ENCODE results near the gene NLGN3. TPM values are rescaled to one million over a fixed set of nuclear protein-coding genes. Genes with fewer than 3 reads are reported as not detected.

The NLGN3 gene
- polyA plus RNA-seq, 3 donors: 0.05 to 0.80 TPM; not detected in 1

DNA sequence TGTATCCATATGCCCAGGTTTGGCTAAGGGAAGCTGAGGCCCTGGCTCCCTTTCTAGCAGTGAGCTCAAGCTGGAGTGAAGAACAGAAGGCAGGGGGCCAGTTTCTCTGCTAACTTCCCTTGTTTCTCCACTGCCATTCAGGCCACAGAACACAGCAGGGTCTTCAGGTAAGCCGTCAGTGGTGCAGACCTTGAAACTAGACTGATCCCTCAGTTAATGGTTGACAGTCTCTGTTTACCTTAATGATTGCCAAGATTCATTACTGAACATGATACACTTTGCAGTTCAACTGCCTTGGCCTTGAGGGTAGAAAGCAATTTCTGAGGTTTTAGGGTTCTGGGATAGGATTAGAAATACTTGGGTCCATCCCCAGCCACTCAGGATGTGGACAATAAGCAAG is 69.5 kb downstream of the NLGN3 start:
- no peak overlapping the region for H3K9ac ChIP-seq (ENCODE audit: insufficient read depth, low read length, poor library complexity, severe bottlenecking)
- no peaks in the 10 kb centered on the region for H3K4me1 ChIP-seq (ENCODE audit: control insufficient read depth in 1 of 2, insufficient read depth in 2 of 2, low read length in 2 of 2)
- no peaks in the 10 kb centered on the region for H3K36me3 ChIP-seq (replicated peaks in 1 of 2; ENCODE audit: control insufficient read depth in 1 of 2, insufficient read depth in 2 of 2, low read length in 2 of 2)
- no peak overlapping the region for H2AFZ ChIP-seq (ENCODE audit: insufficient read depth, low read depth, low read length, poor library complexity, severe bottlenecking)
- no peaks in the 10 kb centered on the region for H3K27me3 ChIP-seq (ENCODE audit: control insufficient read depth in 2 of 2, insufficient read depth in 2 of 2, low read length in 2 of 2)
- peaks cover 2 to 11% (median 9%) of the 10 kb centered on the region in 3 donors for H3K27me3 Mint-ChIP-seq (ENCODE audit: low read depth in 3 of 3)
- H3K4me2 ChIP-seq (replicated peaks; ENCODE audit: extremely low read depth, low read length, poor library complexity, severe bottlenecking): no peak overlapping the region
- H3K9me3 ChIP-seq (replicated peaks in 1 of 2; ENCODE audit: control insufficient read depth in 1 of 2, insufficient read depth in 1 of 2, low read length in 2 of 2): no peaks in the 10 kb centered on the region
- DNase-seq: no peak
- no peak overlapping the region for H3K4me3 ChIP-seq (replicated peaks in 1 of 3; ENCODE audit: low read depth in 2 of 3, low read length in 3 of 3)
- no peaks in the 10 kb centered on the region for H4K20me1 ChIP-seq (ENCODE audit: insufficient read depth, low read length)
- no peaks in the 10 kb centered on the region for H3K36me3 Mint-ChIP-seq
- intact Hi-C loops (cut with micrococcal nuclease): no loop called here
- no peaks in the 10 kb centered on the region for H3K79me2 ChIP-seq (ENCODE audit: insufficient read depth, low read length)
- no peak overlapping the region for H3K27ac Mint-ChIP-seq
- H3K4me1 Mint-ChIP-seq: no peaks in the 10 kb centered on the region
- WGBS (ENCODE audit: insufficient coverage): no CpG with 5 or more reads among the region's 1 CpG
- TF ChIP-seq, protein P1, sequence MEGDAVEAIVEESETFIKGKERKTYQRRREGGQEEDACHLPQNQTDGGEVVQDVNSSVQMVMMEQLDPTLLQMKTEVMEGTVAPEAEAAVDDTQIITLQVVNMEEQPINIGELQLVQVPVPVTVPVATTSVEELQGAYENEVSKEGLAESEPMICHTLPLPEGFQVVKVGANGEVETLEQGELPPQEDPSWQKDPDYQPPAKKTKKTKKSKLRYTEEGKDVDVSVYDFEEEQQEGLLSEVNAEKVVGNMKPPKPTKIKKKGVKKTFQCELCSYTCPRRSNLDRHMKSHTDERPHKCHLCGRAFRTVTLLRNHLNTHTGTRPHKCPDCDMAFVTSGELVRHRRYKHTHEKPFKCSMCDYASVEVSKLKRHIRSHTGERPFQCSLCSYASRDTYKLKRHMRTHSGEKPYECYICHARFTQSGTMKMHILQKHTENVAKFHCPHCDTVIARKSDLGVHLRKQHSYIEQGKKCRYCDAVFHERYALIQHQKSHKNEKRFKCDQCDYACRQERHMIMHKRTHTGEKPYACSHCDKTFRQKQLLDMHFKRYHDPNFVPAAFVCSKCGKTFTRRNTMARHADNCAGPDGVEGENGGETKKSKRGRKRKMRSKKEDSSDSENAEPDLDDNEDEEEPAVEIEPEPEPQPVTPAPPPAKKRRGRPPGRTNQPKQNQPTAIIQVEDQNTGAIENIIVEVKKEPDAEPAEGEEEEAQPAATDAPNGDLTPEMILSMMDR (IDR thresholded peaks at IDR 0.05): no peak
- H3K27ac ChIP-seq (ENCODE audit: low read depth in 1 of 2, low read length in 2 of 2): no peak overlapping the region
- H3K4me3 Mint-ChIP-seq: no peak overlapping the region
- H3K9me3 Mint-ChIP-seq: peaks cover 0 to 8% (median 0%) of the 10 kb centered on the region in 7 donors

DNA sequence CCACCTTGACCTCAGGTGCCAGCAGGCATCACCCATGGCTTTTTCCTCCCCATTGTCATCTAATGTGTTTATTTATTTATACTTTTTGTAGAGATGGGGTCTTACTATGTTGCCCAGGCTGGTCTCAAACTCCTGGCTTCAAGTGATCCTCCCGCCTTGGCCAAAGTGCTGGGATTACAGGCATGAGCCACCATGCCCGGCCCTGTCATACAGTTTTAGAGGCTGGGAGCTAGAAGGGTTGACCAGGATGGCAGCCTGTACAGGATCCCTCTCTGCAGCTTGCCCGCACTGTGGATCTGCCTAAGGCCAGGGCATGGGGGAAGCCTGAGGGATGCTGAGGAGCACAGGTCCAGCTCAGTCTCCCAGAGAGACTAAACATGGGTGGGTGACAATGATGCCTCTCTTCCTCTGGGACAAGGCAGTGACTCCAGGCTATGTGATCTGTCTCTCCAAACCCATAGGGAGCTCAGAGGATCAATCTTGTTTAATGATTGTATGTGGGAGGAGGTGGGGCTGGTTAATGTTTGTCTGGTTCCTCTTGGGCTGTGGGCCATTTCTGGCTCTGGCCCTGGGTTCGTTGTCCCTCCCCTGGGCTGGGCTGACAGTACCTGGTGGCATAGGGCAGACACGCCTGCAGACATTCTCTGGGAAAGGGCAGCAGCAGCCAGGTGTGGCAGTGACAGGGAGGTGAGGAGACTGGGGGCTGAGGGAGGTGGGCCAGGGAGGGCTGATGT is 70.1 kb downstream of the NLGN3 start:
- WGBS (ENCODE audit: insufficient coverage): 100% methylated on average over 2 of the region's 5 CpGs
- H3K4me1 Mint-ChIP-seq: no peaks in the 10 kb centered on the region
- no peaks in the 10 kb centered on the region for H4K20me1 ChIP-seq (ENCODE audit: insufficient read depth, low read length)
- intact Hi-C loops (cut with micrococcal nuclease): no loop called here
- H3K9me3 ChIP-seq (replicated peaks in 1 of 2; ENCODE audit: control insufficient read depth in 1 of 2, insufficient read depth in 1 of 2, low read length in 2 of 2): no peaks in the 10 kb centered on the region
- no peaks in the 10 kb centered on the region for H3K4me1 ChIP-seq (ENCODE audit: control insufficient read depth in 1 of 2, insufficient read depth in 2 of 2, low read length in 2 of 2)
- H3K27ac ChIP-seq (ENCODE audit: low read depth in 1 of 2, low read length in 2 of 2): no peak overlapping the region
- H2AFZ ChIP-seq (ENCODE audit: insufficient read depth, low read depth, low read length, poor library complexity, severe bottlenecking): no peak overlapping the region
- TF ChIP-seq, protein P1 (IDR thresholded peaks at IDR 0.05): no peak
- H3K9ac ChIP-seq (ENCODE audit: insufficient read depth, low read length, poor library complexity, severe bottlenecking): no peak overlapping the region
- H3K4me3 Mint-ChIP-seq: no peak overlapping the region
- no peaks in the 10 kb centered on the region for H3K79me2 ChIP-seq (ENCODE audit: insufficient read depth, low read length)
- H3K27me3 Mint-ChIP-seq (ENCODE audit: low read depth in 3 of 3): peaks cover 2 to 11% (median 7%) of the 10 kb centered on the region in 3 donors
- no peaks in the 10 kb centered on the region for H3K36me3 ChIP-seq (replicated peaks in 1 of 2; ENCODE audit: control insufficient read depth in 1 of 2, insufficient read depth in 2 of 2, low read length in 2 of 2)
- no peaks in the 10 kb centered on the region for H3K27me3 ChIP-seq (ENCODE audit: control insufficient read depth in 2 of 2, insufficient read depth in 2 of 2, low read length in 2 of 2)
- H3K4me3 ChIP-seq (replicated peaks in 1 of 3; ENCODE audit: low read depth in 2 of 3, low read length in 3 of 3): no peak overlapping the region
- H3K4me2 ChIP-seq (replicated peaks; ENCODE audit: extremely low read depth, low read length, poor library complexity, severe bottlenecking): no peak overlapping the region
- no peaks in the 10 kb centered on the region for H3K36me3 Mint-ChIP-seq
- peaks cover 0 to 8% (median 0%) of the 10 kb centered on the region in 7 donors for H3K9me3 Mint-ChIP-seq
- no peak for DNase-seq
- no peak overlapping the region for H3K27ac Mint-ChIP-seq
